Neural cell (in vitro differentiated cells): ENCODE results near the gene CST1. TPM values are rescaled to one million over a fixed set of nuclear protein-coding genes. Genes with fewer than 3 reads are reported as not detected.
"Not testable (repeated sequence)": the region's sequence is repeated elsewhere in the genome, so short reads cannot be mapped to it uniquely, and the experiment has no call there.

Experiments used
- H2AFZ ChIP-seq: fragments of 200-600, 300-800 bp; sonication (generic), shearing (Covaris generic); 2 replicates; pipeline ENCODE4 v1.6.0; 2014; ENCODE audit warnings: low read depth, mild to moderate bottlenecking, antibody characterized with exemption, low read length, moderate library complexity
- H3F3A ChIP-seq: fragments of 200-600 bp; shearing (Covaris generic); 2 replicates; pipeline ENCODE4 v1.6.1; 2016; ENCODE audit warnings: mild to moderate bottlenecking, moderate library complexity, mixed read lengths, antibody characterized with exemption, low read length; ENCODE audit not compliant: insufficient read depth, poor library complexity, severe bottlenecking
- H3K27ac ChIP-seq: fragments of 200-600, 300-800 bp; sonication (generic), shearing (Covaris generic); 2 replicates; pipeline ENCODE4 v1.5.1; 2014; ENCODE audit warnings: mild to moderate bottlenecking, low read length, moderate library complexity
- H3K27me3 ChIP-seq: fragments of 300-800, 200-600 bp; sonication (generic), shearing (Covaris generic); 2 replicates; pipeline ENCODE4 v1.6.0; 2014; ENCODE audit warnings: mild to moderate bottlenecking, low read depth, low read length, moderate library complexity; ENCODE audit not compliant: insufficient read depth
- H3K36me3 ChIP-seq: fragments of 300-800, 200-600 bp; sonication (generic), shearing (Covaris generic); 2 replicates; pipeline ENCODE4 v1.5.1; 2014; ENCODE audit warnings: mild to moderate bottlenecking, antibody characterized with exemption, low read length, moderate library complexity; ENCODE audit not compliant: insufficient read depth
- H3K4me2 ChIP-seq: fragments of 300-800, 200-600 bp; sonication (generic), shearing (Covaris generic); 2 replicates; pipeline ENCODE4 v1.6.0; 2014; ENCODE audit warnings: mild to moderate bottlenecking, low read length
- H3K4me3 ChIP-seq: fragments of 300-800, 200-600 bp; sonication (generic), shearing (Covaris generic); 2 replicates; pipeline ENCODE4 v1.5.1; 2014; ENCODE audit warnings: mild to moderate bottlenecking, low read length, moderate library complexity
- H3K79me2 ChIP-seq: fragments of 200-600 bp; shearing (Covaris generic); replicated peaks from 2 replicates; pipeline ENCODE4 v1.6.0; 2014; ENCODE audit warnings: mild to moderate bottlenecking, low read length, moderate library complexity; ENCODE audit not compliant: insufficient read depth
- H3K9ac ChIP-seq: fragments of 300-800, 200-600 bp; sonication (generic), shearing (Covaris generic); 2 replicates; pipeline ENCODE4 v1.6.1; 2016; ENCODE audit warnings: mild to moderate bottlenecking, low read length, mixed read lengths
- H3K9me2 ChIP-seq: fragments of 200-600 bp; shearing (Covaris generic); 2 replicates; pipeline ENCODE4 v1.6.1; 2016; ENCODE audit warnings: mild to moderate bottlenecking, low read length, mixed read lengths; ENCODE audit not compliant: insufficient read depth
- H3K9me3 ChIP-seq: fragments of 200-600, 300-800 bp; sonication (generic), shearing (Covaris generic); 2 replicates; pipeline ENCODE4 v1.6.1; 2016; ENCODE audit warnings: mild to moderate bottlenecking, mixed run types, low read length, moderate library complexity, mixed read lengths
- H4K20me1 ChIP-seq: fragments of 200-600 bp; shearing (Covaris generic); 2 replicates; pipeline ENCODE4 v1.6.1; 2016; ENCODE audit warnings: mild to moderate bottlenecking, mixed run types; ENCODE audit not compliant: insufficient read depth
- EP300 ChIP-seq: fragments of 450-650 bp; conservative IDR thresholded peaks from 2 replicates; pipeline ENCODE4 v1.6.1; 2014; ENCODE audit warnings: antibody characterized with exemption, mild to moderate bottlenecking, moderate library complexity; ENCODE audit not compliant: poor library complexity, severe bottlenecking
- EZH2 ChIP-seq: fragments of 200-600, 300-800 bp; shearing (Covaris generic), sonication (generic); IDR thresholded peaks from 2 replicates; pipeline ENCODE4 v1.6.1; 2014; ENCODE audit warnings: antibody characterized with exemption, low read length, borderline replicate concordance, mild to moderate bottlenecking; ENCODE audit not compliant: insufficient read depth, poor library complexity, severe bottlenecking
- MXI1 ChIP-seq: fragments of 450-650 bp; conservative IDR thresholded peaks from 2 replicates; pipeline ENCODE4 v1.6.1; 2014; ENCODE audit warnings: antibody characterized with exemption, mild to moderate bottlenecking; ENCODE audit not compliant: poor library complexity, severe bottlenecking
- POLR2AphosphoS5 ChIP-seq: IDR thresholded peaks from 2 replicates; pipeline ENCODE4 v1.6.1; 2012
- RAD21 ChIP-seq: fragments of 450-650 bp; conservative IDR thresholded peaks from 2 replicates; pipeline ENCODE4 v1.6.1; 2014; ENCODE audit warnings: antibody characterized with exemption, mild to moderate bottlenecking, moderate library complexity
- SMC3 ChIP-seq: fragments of 450-650 bp; conservative IDR thresholded peaks from 2 replicates; pipeline ENCODE4 v1.6.1; 2014; ENCODE audit warnings: antibody characterized with exemption, mild to moderate bottlenecking, moderate library complexity; ENCODE audit not compliant: poor library complexity
- TAF1 ChIP-seq: IDR thresholded peaks from 2 replicates; pipeline ENCODE4 v1.6.1; 2012; ENCODE audit warnings: low read depth
- polyA plus RNA-seq: library from polyadenylated mRNA; depleted of rRNA; stranded (reverse); fragments of >200 nt; gene quantifications from 2 replicates; pipeline ENCODE4 v1.2.3, GENCODE V29; 2014
- TF ChIP-seq, protein P1 (sequence below): fragments of 450-650 bp; IDR thresholded peaks from 2 replicates; pipeline ENCODE4 v1.5.1; 2014; ENCODE audit warnings: antibody characterized with exemption, mild to moderate bottlenecking, moderate library complexity; ENCODE audit not compliant: poor library complexity, severe bottlenecking
- TF ChIP-seq, protein P2 (sequence below): IDR thresholded peaks from 2 replicates; pipeline ENCODE4 v1.6.1; 2012; ENCODE audit warnings: borderline replicate concordance

The CST1 gene
- polyA plus RNA-seq, 1 donor from 2014 or later: not detected

DNA sequence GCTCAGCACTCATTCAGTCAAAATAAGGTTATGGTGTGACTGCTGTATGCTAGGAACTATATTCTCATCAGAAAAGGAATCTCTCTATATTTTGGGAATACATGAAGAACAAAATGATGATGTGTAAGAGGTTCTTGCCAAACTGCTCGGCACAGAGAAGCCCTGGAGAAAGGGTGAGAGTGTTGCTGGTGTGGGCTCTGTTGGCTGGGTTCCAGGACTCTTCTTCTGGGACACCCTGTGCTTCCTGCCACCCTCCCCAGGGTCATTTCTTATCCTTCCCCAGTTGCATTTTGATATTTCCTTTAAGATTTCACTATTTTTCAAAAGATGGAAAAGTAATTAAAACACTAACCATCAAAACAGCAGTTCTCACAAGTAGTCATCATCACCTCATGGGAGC is 28.8 kb downstream of the CST1 start:
- Histone ChIP-seq H3K27ac (no peak overlapping the region), H3F3A (no peaks in the 10 kb centered on the region), H3K9me3 (no peaks in the 10 kb centered on the region), H3K9me2 (no peaks in the 10 kb centered on the region), H3K9ac (no peak overlapping the region), H3K4me2 (no peak overlapping the region), H2AFZ (no peak overlapping the region), H3K79me2 (no peaks in the 10 kb centered on the region), H3K36me3 (no peaks in the 10 kb centered on the region), H3K4me3 (no peak overlapping the region), H4K20me1 (no peaks in the 10 kb centered on the region), H3K27me3 (no peaks in the 10 kb centered on the region)
- TF ChIP-seq EP300 (no peak), TAF1 (no peak), RAD21 (no peak), SMC3 (no peak), POLR2AphosphoS5 (no peak), EZH2 (no peak), MXI1 (no peak)
- TF ChIP-seq, protein P1, sequence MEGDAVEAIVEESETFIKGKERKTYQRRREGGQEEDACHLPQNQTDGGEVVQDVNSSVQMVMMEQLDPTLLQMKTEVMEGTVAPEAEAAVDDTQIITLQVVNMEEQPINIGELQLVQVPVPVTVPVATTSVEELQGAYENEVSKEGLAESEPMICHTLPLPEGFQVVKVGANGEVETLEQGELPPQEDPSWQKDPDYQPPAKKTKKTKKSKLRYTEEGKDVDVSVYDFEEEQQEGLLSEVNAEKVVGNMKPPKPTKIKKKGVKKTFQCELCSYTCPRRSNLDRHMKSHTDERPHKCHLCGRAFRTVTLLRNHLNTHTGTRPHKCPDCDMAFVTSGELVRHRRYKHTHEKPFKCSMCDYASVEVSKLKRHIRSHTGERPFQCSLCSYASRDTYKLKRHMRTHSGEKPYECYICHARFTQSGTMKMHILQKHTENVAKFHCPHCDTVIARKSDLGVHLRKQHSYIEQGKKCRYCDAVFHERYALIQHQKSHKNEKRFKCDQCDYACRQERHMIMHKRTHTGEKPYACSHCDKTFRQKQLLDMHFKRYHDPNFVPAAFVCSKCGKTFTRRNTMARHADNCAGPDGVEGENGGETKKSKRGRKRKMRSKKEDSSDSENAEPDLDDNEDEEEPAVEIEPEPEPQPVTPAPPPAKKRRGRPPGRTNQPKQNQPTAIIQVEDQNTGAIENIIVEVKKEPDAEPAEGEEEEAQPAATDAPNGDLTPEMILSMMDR: no peak
- TF ChIP-seq, protein P2, sequence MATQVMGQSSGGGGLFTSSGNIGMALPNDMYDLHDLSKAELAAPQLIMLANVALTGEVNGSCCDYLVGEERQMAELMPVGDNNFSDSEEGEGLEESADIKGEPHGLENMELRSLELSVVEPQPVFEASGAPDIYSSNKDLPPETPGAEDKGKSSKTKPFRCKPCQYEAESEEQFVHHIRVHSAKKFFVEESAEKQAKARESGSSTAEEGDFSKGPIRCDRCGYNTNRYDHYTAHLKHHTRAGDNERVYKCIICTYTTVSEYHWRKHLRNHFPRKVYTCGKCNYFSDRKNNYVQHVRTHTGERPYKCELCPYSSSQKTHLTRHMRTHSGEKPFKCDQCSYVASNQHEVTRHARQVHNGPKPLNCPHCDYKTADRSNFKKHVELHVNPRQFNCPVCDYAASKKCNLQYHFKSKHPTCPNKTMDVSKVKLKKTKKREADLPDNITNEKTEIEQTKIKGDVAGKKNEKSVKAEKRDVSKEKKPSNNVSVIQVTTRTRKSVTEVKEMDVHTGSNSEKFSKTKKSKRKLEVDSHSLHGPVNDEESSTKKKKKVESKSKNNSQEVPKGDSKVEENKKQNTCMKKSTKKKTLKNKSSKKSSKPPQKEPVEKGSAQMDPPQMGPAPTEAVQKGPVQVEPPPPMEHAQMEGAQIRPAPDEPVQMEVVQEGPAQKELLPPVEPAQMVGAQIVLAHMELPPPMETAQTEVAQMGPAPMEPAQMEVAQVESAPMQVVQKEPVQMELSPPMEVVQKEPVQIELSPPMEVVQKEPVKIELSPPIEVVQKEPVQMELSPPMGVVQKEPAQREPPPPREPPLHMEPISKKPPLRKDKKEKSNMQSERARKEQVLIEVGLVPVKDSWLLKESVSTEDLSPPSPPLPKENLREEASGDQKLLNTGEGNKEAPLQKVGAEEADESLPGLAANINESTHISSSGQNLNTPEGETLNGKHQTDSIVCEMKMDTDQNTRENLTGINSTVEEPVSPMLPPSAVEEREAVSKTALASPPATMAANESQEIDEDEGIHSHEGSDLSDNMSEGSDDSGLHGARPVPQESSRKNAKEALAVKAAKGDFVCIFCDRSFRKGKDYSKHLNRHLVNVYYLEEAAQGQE: no peak

DNA sequence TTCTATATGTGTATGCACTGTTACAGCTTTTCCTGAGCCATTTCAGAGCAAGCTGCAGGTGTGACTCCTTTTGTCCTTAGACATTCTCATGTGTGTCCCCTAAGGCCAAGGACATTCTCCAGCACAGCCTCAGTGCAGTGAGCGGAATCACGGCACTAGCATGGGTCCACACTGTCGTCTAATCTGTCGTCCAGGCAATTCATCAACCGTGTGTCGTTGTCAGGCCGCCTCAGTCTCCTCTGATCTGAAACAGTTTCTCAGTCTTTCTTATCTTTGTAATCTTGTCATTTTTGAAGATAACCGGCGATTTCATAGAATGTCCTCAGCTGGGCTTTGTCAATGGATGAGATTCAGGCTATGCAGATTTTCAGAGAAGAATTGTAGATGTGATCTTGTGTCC is 31.4 kb downstream of the CST1 start:
- not testable (repeated sequence) for H3F3A ChIP-seq, H3K79me2 ChIP-seq, H3K27ac ChIP-seq, H3K9ac ChIP-seq, H4K20me1 ChIP-seq, H3K27me3 ChIP-seq, H3K4me3 ChIP-seq, H3K9me2 ChIP-seq, H2AFZ ChIP-seq, H3K4me2 ChIP-seq, H3K9me3 ChIP-seq, H3K36me3 ChIP-seq

DNA sequence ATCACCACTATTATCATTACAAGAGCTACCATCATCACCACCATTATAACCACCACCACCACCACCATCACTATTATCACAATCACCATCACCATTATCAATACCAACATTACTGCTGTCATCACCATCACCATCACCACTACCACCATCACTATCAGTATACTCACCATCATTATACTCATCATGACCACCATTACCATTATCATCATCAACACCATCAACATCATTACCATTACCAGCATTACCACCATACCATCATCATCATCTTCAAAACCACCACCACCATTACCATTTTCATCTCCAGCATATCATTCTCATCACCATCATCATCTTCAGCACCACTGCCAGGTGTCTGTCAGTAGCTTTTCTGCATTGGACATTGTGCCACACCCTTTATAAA is 39.0 kb downstream of the CST1 start:
- H3F3A ChIP-seq, H4K20me1 ChIP-seq, H3K4me2 ChIP-seq, H3K9ac ChIP-seq, H3K4me3 ChIP-seq, H3K79me2 ChIP-seq, H3K36me3 ChIP-seq, H3K27ac ChIP-seq, H3K9me2 ChIP-seq, H3K27me3 ChIP-seq, H3K9me3 ChIP-seq, H2AFZ ChIP-seq: not testable (repeated sequence)
